Neural cell (in vitro differentiated cells): ENCODE results near the gene GPT2.

ENCODE experiments used
- CTCF ChIP-seq: fragments of 450-650 bp; IDR thresholded peaks from 2 replicates; pipeline ENCODE4 v1.5.1; 2014; ENCODE audit warnings: antibody characterized with exemption, mild to moderate bottlenecking, moderate library complexity; ENCODE audit not compliant: poor library complexity, severe bottlenecking
- MXI1 ChIP-seq: fragments of 450-650 bp; conservative IDR thresholded peaks from 2 replicates; pipeline ENCODE4 v1.6.1; 2014; ENCODE audit warnings: antibody characterized with exemption, mild to moderate bottlenecking; ENCODE audit not compliant: poor library complexity, severe bottlenecking
- POLR2AphosphoS5 ChIP-seq: IDR thresholded peaks from 2 replicates; pipeline ENCODE4 v1.6.1; 2012

- no peak for TF ChIP-seq CTCF
- TF ChIP-seq POLR2AphosphoS5: no peak
- TF ChIP-seq MXI1: no peak
Observed at GRCh38 chr16:46907061-46907774, 23.1 kb downstream of the GPT2 start.
